Ectodermal cell (in vitro differentiated cells): ENCODE data around the gene LIMS1.
"Not testable (repeated sequence)": the region's sequence is repeated elsewhere in the genome, so short reads cannot be mapped to it uniquely, and the experiment has no call there.

Experiments used
- H3K27ac ChIP-seq: 2 replicates; pipeline ENCODE4 v1.7.0; 2013; ENCODE audit warnings: mild to moderate bottlenecking, low read depth, low read length; ENCODE audit not compliant: insufficient read depth, poor library complexity, severe bottlenecking
- H3K27me3 ChIP-seq: 2 replicates; pipeline ENCODE4 v1.7.0; 2013; ENCODE audit warnings: mild to moderate bottlenecking, low read length; ENCODE audit not compliant: insufficient read depth, control insufficient read depth, poor library complexity, severe bottlenecking
- H3K36me3 ChIP-seq: one replicate; pipeline ENCODE4 v1.7.0; 2013; ENCODE audit warnings: low read length; ENCODE audit not compliant: control insufficient read depth, insufficient read depth
- H3K4me1 ChIP-seq: one replicate; pipeline ENCODE4 v1.7.0; 2013; ENCODE audit warnings: low read length; ENCODE audit not compliant: control insufficient read depth, insufficient read depth
- H3K4me3 ChIP-seq: 2 replicates; pipeline ENCODE4 v1.7.0; 2013; ENCODE audit warnings: low read depth, low read length, control low read depth; ENCODE audit not compliant: insufficient read depth
- H3K9me3 ChIP-seq: 2 replicates; pipeline ENCODE4 v1.7.0; 2013; ENCODE audit warnings: mild to moderate bottlenecking, low read length, moderate library complexity; ENCODE audit not compliant: control insufficient read depth
- WGBS, 2 experiments: methylation state at CpG; one replicate each; pipeline ENCODE4 v1.1.7; 2013; ENCODE audit warnings: missing lambda C conversion rate in 2 of 2; 5-methylcytosine and 5-hydroxymethylcytosine counted together

The LIMS1 gene

GRCh38 chr2:108643261-108643849, 109.1 kb downstream of the LIMS1 start:
- no peaks in the 10 kb centered on the region for H3K9me3 ChIP-seq
- no peak overlapping the region for H3K27ac ChIP-seq
- H3K27me3 ChIP-seq, result no peaks in the 10 kb centered on the region
- no peaks in the 10 kb centered on the region for H3K4me1 ChIP-seq
- whole genome bisulfite sequencing, 2 experiments, result 93 to 94% methylated on average over 15 of the region's 15 CpGs
- no peaks in the 10 kb centered on the region for H3K36me3 ChIP-seq
- no peak overlapping the region for H3K4me3 ChIP-seq

DNA sequence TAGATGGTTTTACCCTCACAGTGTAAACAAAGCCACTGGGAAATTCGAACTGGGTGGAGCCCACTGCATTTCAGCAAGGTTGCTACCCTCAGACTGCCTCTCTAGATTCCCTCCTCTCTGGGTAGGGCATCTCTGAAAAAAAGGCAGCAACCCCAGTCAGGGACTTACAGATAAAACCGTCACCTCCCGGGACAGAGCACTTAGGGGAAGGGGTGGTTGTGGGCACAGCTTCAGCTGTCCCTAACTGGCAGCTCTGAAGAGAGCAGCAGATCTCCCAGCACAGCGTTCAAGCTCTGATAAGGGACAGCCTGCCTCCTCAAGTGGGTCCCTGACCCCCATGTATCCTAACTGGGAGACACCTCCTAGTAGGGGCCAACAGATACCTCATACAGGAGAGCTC, 109.6 kb downstream of the LIMS1 start:
- not testable (repeated sequence) for H3K27me3 ChIP-seq, H3K4me3 ChIP-seq, H3K4me1 ChIP-seq, H3K36me3 ChIP-seq, H3K27ac ChIP-seq, H3K9me3 ChIP-seq
- 92 to 93% methylated on average over 4 of the region's 4 CpGs for WGBS, 2 experiments

GRCh38 chr2:108644446-108644845, 110.2 kb downstream of the LIMS1 start:
- not testable (repeated sequence) for H3K27ac ChIP-seq, H3K4me1 ChIP-seq, H3K36me3 ChIP-seq, H3K27me3 ChIP-seq, H3K4me3 ChIP-seq, H3K9me3 ChIP-seq
- WGBS, 2 experiments, result 92 to 98% methylated on average over 6 of the region's 6 CpGs

DNA sequence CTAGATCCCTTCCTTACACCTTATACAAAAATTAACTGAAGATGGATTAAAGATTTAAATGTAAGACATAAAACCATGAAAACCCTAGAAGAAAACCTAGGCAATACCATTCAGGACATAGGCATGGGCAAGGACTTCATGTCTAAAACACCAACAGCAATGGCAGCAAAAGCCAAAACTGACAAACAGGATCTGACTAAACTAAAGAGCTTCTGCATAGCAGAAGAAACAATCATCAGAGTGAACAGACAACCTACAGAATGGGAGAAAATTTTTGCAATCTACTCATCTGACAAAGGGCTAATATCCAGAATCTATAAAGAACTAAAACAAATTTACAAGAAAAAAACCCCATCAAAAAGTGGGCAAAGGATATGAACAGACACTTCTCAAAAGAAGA, 114.5 kb downstream of the LIMS1 start:
- not testable (repeated sequence) for H3K4me3 ChIP-seq, H3K27me3 ChIP-seq, H3K9me3 ChIP-seq, H3K4me1 ChIP-seq, H3K27ac ChIP-seq, H3K36me3 ChIP-seq

GRCh38 chr2:108650465-108650864, 116.2 kb downstream of the LIMS1 start:
- not testable (repeated sequence) for H3K27me3 ChIP-seq, H3K4me1 ChIP-seq, H3K27ac ChIP-seq, H3K4me3 ChIP-seq, H3K36me3 ChIP-seq, H3K9me3 ChIP-seq
- WGBS, 2 experiments, result 90 to 92% methylated on average over 8 of the region's 8 CpGs

- not testable (repeated sequence) for H3K27ac ChIP-seq, H3K27me3 ChIP-seq
- WGBS, 2 experiments, result no CpG with 5 or more reads among the region's 2 CpGs
These were observed 117.2 kb downstream of the LIMS1 start for GRCh38 chr2:108651468-108651867.

GRCh38 chr2:108652187-108652931, 118.1 kb downstream of the LIMS1 start:
- 76 to 84% methylated on average over 6 of the region's 7 CpGs for WGBS, 2 experiments
- not testable (repeated sequence) for H3K36me3 ChIP-seq, H3K4me3 ChIP-seq, H3K27ac ChIP-seq, H3K9me3 ChIP-seq, H3K27me3 ChIP-seq, H3K4me1 ChIP-seq

More at GRCh38 chr2:108651468-108651867, 117.2 kb downstream of the LIMS1 start:
- not testable (repeated sequence) for H3K9me3 ChIP-seq, H3K4me1 ChIP-seq, H3K36me3 ChIP-seq, H3K4me3 ChIP-seq

GRCh38 chr2:108653425-108653824, 119.2 kb downstream of the LIMS1 start:
- H3K27me3 ChIP-seq, H3K4me3 ChIP-seq, H3K9me3 ChIP-seq, H3K27ac ChIP-seq, H3K4me1 ChIP-seq, H3K36me3 ChIP-seq: not testable (repeated sequence)
- 80% methylated on average over 1 of the region's 8 CpGs; no CpG with 5 or more reads in 1 of the 2 experiments for WGBS, 2 experiments

DNA sequence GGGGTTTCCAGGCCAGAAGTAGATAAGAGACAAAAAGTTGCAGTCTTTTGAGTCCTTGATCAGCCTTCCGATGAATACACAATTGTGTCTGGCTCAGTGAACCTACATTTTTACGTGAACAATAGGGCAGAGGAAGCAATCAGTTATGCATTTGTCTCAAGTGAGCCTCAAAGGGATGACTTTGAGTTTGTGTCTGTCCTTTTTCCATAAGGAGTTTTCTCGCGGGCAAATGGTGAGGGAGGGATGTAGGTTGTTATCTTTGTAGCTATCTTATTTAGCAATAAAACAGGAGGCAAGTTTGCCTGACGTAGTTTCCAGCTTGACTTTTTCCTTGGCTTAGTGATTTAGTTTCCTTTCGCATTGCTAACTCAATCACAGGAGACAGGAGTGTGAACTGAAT, 119.6 kb downstream of the LIMS1 start:
- not testable (repeated sequence) for H3K27ac ChIP-seq, H3K27me3 ChIP-seq, H3K9me3 ChIP-seq, H3K4me1 ChIP-seq, H3K36me3 ChIP-seq, H3K4me3 ChIP-seq
- 76 to 80% methylated on average over 4 to 5 of the region's 6 CpGs for WGBS, 2 experiments

DNA sequence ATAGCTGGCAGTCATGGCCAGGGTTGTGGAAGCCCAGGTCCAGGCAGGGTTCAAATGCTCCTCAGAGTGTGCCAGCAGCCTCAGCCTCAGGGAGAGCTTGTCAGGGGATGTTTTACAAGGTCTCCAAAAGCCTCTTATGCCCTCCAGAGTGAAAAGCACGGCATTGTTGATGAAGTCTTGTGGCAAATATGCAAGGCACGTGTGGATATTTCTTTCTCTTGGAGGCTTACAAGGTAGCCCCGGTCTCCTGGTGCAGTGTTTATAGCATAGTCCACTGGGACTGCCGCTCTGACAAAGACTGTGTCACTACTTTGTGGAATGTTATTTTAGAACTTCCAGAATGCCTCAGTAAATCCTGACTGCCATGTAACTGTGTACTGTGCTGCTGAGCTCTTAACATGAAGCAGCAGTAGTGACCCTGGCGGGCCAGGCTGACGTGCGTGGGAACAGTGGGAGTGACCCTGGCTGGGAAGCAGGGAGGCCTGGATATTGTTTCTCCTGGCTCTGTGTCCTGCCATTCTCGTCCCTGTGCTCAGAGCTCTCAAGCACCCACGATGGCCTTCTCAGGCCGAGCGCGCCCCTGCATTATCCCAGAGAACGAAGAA, 120.4 kb downstream of the LIMS1 start:
- H3K36me3 ChIP-seq, H3K27me3 ChIP-seq, H3K27ac ChIP-seq, H3K9me3 ChIP-seq, H3K4me1 ChIP-seq, H3K4me3 ChIP-seq: not testable (repeated sequence)
- 40 to 43% methylated on average over 1 of the region's 13 CpGs for WGBS, 2 experiments
